ENCODE data around the gene FAM135A. TPM values are rescaled to one million over a fixed set of nuclear protein-coding genes. Genes with fewer than 3 reads are reported as not detected.
A peak's percentile ranks its signal among the peaks of the same experiment; 100 is the strongest.

Gene FAM135A
- total and polyA plus RNA-seq, 12 donors: 4.8 to 18.0 (median 12.8) TPM

- Histone ChIP-seq H3K27me3 (peaks cover 0 to 29% (median 0%) of the 10 kb centered on the region in 7 donors), H3K27ac (no peak overlapping the region), H3K4me1 (no peaks in the 10 kb centered on the region), H3K9me3 (no peaks in the 10 kb centered on the region), H3K36me3 (no peaks in the 10 kb centered on the region), H3K4me3 (no peak overlapping the region)
- DNase-seq: no peak
- intact Hi-C loops (cut with DNase I): loop anchor here in 4 of 10 donors (2.0 to 10.0 kb wide), 4 partner anchors 42 to 642 kb away; partner anchors contain the start of gene FAM135A (in 1 of the 4)
- 81 to 89% methylated on average over 4 of the region's 4 CpGs for WGBS, 2 donors
- no peak for TF ChIP-seq CTCF (IDR thresholded peaks at IDR 0.05)
- ATAC-seq: no peak
Measured at GRCh38 chr6:70370496-70370895, 42.8 kb upstream of the FAM135A start.

- 10 to 12% methylated on average over 1 of the region's 1 CpG for WGBS, 2 donors
- no peak overlapping the region for H3K4me3 ChIP-seq
- ATAC-seq (peak in 2 of 8 donors; percentile 42 to 52), DNase-seq (no peak)
- no peaks in the 10 kb centered on the region for H3K36me3 ChIP-seq
- TF ChIP-seq CTCF (IDR thresholded peaks at IDR 0.05): peak; percentile 41 to 79 (median 67)
- intact Hi-C loops (cut with DNase I): loop anchor here in 4 of 10 donors (2.0 to 10.0 kb wide), 4 partner anchors 41 to 641 kb away; partner anchors contain the start of gene FAM135A (in 1 of the 4)
- H3K27ac ChIP-seq: no peak overlapping the region
- H3K27me3 ChIP-seq: peaks cover 0 to 24% (median 0%) of the 10 kb centered on the region in 7 donors
- no peaks in the 10 kb centered on the region for H3K4me1 ChIP-seq
- no peaks in the 10 kb centered on the region for H3K9me3 ChIP-seq
Measured at GRCh38 chr6:70371454-70372105, 41.7 kb upstream of the FAM135A start.

- ATAC-seq (no peak), DNase-seq (no peak)
- Histone ChIP-seq H3K36me3 (no peaks in the 10 kb centered on the region), H3K4me1 (no peaks in the 10 kb centered on the region), H3K27me3 (peaks cover 0 to 24% (median 0%) of the 10 kb centered on the region in 7 donors), H3K4me3 (no peak overlapping the region), H3K9me3 (no peaks in the 10 kb centered on the region), H3K27ac (no peak overlapping the region)
- intact Hi-C loops (cut with DNase I): loop anchor here in 1 of 10 donors (10.0 kb wide), 1 partner anchor 150 kb away; no protein-coding TSS in a partner anchor
- WGBS, 2 donors: 65 to 67% methylated on average over 3 of the region's 3 CpGs
- no peak for TF ChIP-seq CTCF (IDR thresholded peaks at IDR 0.05)
Measured at GRCh38 chr6:70375166-70375565, 38.1 kb upstream of the FAM135A start.

- no peaks in the 10 kb centered on the region for H3K36me3 ChIP-seq
- no peak overlapping the region for H3K4me3 ChIP-seq
- peak in 1 of 9 donors; percentile 20 for TF ChIP-seq CTCF (IDR thresholded peaks at IDR 0.05)
- peaks cover 0 to 24% (median 0%) of the 10 kb centered on the region in 7 donors for H3K27me3 ChIP-seq
- WGBS, 2 donors: 85% methylated on average over 10 of the region's 10 CpGs
- no peaks in the 10 kb centered on the region for H3K9me3 ChIP-seq
- intact Hi-C loops (cut with DNase I): loop anchor here in 1 of 10 donors (10.0 kb wide), 1 partner anchor 151 kb away; no protein-coding TSS in a partner anchor
- no peaks in the 10 kb centered on the region for H3K4me1 ChIP-seq
- DNase-seq (no peak), ATAC-seq (no peak)
- no peak overlapping the region for H3K27ac ChIP-seq
Measured at GRCh38 chr6:70375882-70376281, 37.4 kb upstream of the FAM135A start.
